ENCODE results near the gene RHBDF1.

GRCh38 chr16:92431-93339 lies 20.3 kb upstream of the RHBDF1 start:
- TF ChIP-seq EP300 (IDR thresholded peaks at IDR 0.05) = no peak
- no peak for TF ChIP-seq MYC (IDR thresholded peaks at IDR 0.05; ENCODE audit: borderline replicate concordance, low read length)
- no peak for TF ChIP-seq POLR2AphosphoS2 (conservative IDR thresholded peaks at IDR 0.05; ENCODE audit: low read length)
- no peak for TF ChIP-seq PHF8 (IDR thresholded peaks at IDR 0.05; ENCODE audit: borderline replicate concordance, low read depth)
- no peak for TF ChIP-seq RFX5 (IDR thresholded peaks at IDR 0.05)
- TF ChIP-seq CTCF (IDR thresholded peaks at IDR 0.05) = no peak
